ENCODE results near the gene CGAS. TPM values are rescaled to one million over a fixed set of nuclear protein-coding genes. Genes with fewer than 3 reads are reported as not detected.

Gene CGAS
- 1.3 TPM for polyA plus RNA-seq (2013, experiment 1 of 2)
- 1.4 TPM for polyA plus RNA-seq (2013, experiment 2 of 2)

- no peaks in the 10 kb centered on the region for H3K9me3 ChIP-seq (ENCODE audit: control insufficient read depth, low read length)
- H3K4me1 ChIP-seq (ENCODE audit: control insufficient read depth, insufficient read depth, low read depth, low read length): no peaks in the 10 kb centered on the region
- H3K18ac ChIP-seq (ENCODE audit: low read depth in 1 of 2, low read length in 2 of 2): peak within 1 kb of the TSS in 1 of 2 experiments; percentile 19
- no peaks in the 10 kb centered on the region for H3K36me3 ChIP-seq (ENCODE audit: control insufficient read depth in 1 of 2, insufficient read depth in 2 of 2, low read depth in 1 of 2, low read length in 2 of 2)
- H3K9ac ChIP-seq (ENCODE audit: low read length): peak within 1 kb of the TSS; percentile 89
- H3K4ac ChIP-seq (ENCODE audit: low read depth in 1 of 2, low read length in 2 of 2): peak within 1 kb of the TSS in 1 of 2 experiments; percentile 73
- no peaks in the 10 kb centered on the region for H3K79me1 ChIP-seq (replicated peaks; ENCODE audit: low read length, poor library complexity, severe bottlenecking)
- no peak within 1 kb of the TSS for H2AK5ac ChIP-seq (ENCODE audit: low read length, severe bottlenecking)
- no peak within 1 kb of the TSS for H3K14ac ChIP-seq (ENCODE audit: low read length in 2 of 2)
- H3K4me3 ChIP-seq (ENCODE audit: insufficient read depth in 1 of 2, low read depth in 1 of 2, low read length in 2 of 2): peak within 1 kb of the TSS in 1 of 2 experiments; percentile 80
- peak within 1 kb of the TSS; percentile 6 for H2AFZ ChIP-seq (ENCODE audit: low read depth, low read length)
- no peak within 1 kb of the TSS for H2BK5ac ChIP-seq (ENCODE audit: low read depth, low read length, poor library complexity, severe bottlenecking)
- no peak within 1 kb of the TSS for H3K27ac ChIP-seq (ENCODE audit: low read length, poor library complexity, severe bottlenecking)
- peak within 1 kb of the TSS; percentile 52 for H4K8ac ChIP-seq (ENCODE audit: low read length)
- no peak within 1 kb of the TSS for H3K4me2 ChIP-seq (ENCODE audit: low read length, poor library complexity, severe bottlenecking)
- peak within 1 kb of the TSS; percentile 3 for H4K91ac ChIP-seq (ENCODE audit: low read length)
- no peaks in the 10 kb centered on the region for H3K27me3 ChIP-seq (ENCODE audit: control insufficient read depth in 1 of 2, insufficient read depth in 1 of 2, low read length in 2 of 2)
- H2BK120ac ChIP-seq (ENCODE audit: low read depth, low read length): no peak within 1 kb of the TSS
- H2BK12ac ChIP-seq (ENCODE audit: low read length in 2 of 2): no peak within 1 kb of the TSS
- WGBS: 57% methylated on average over 23 of the region's 23 CpGs
- H2BK15ac ChIP-seq (ENCODE audit: low read depth, poor library complexity, severe bottlenecking): peak within 1 kb of the TSS; percentile 84
- peak; percentile 72 for DNase-seq
- H3K23ac ChIP-seq (ENCODE audit: low read length in 2 of 2): no peak within 1 kb of the TSS
Measured at GRCh38 chr6:73452107-73452461, at the start of gene CGAS. Gene CGAS, minus strand, starts transcription at chr6:73452297. Its CDS starts 116 bp downstream, at chr6:73452181.

GRCh38 chr6:73497915-73498314 is 45.8 kb upstream of the CGAS start:
- H2BK12ac ChIP-seq (ENCODE audit: low read length in 2 of 2): no peak overlapping the region
- no peak overlapping the region for H3K9ac ChIP-seq (ENCODE audit: low read length)
- H2BK5ac ChIP-seq (ENCODE audit: low read depth, low read length, poor library complexity, severe bottlenecking): no peak overlapping the region
- H3K27me3 ChIP-seq (ENCODE audit: control insufficient read depth in 1 of 2, insufficient read depth in 1 of 2, low read length in 2 of 2): no peaks in the 10 kb centered on the region
- H4K91ac ChIP-seq (ENCODE audit: low read length): no peak overlapping the region
- H2AFZ ChIP-seq (ENCODE audit: low read depth, low read length): no peak overlapping the region
- H3K36me3 ChIP-seq (ENCODE audit: control insufficient read depth in 1 of 2, insufficient read depth in 2 of 2, low read depth in 1 of 2, low read length in 2 of 2): peaks cover 15 to 73% of the 10 kb centered on the region in 2 experiments
- H2BK120ac ChIP-seq (ENCODE audit: low read depth, low read length): no peak overlapping the region
- no peak overlapping the region for H3K23ac ChIP-seq (ENCODE audit: low read length in 2 of 2)
- no peak overlapping the region for H3K27ac ChIP-seq (ENCODE audit: low read length, poor library complexity, severe bottlenecking)
- H3K4me1 ChIP-seq (ENCODE audit: control insufficient read depth, insufficient read depth, low read depth, low read length): no peaks in the 10 kb centered on the region
- no peak overlapping the region for H3K4me3 ChIP-seq (ENCODE audit: insufficient read depth in 1 of 2, low read depth in 1 of 2, low read length in 2 of 2)
- H3K9me3 ChIP-seq (ENCODE audit: control insufficient read depth, low read length): no peaks in the 10 kb centered on the region
- H3K79me1 ChIP-seq (replicated peaks; ENCODE audit: low read length, poor library complexity, severe bottlenecking): peaks cover 3% of the 10 kb centered on the region
- no peak for DNase-seq
- no peak overlapping the region for H3K14ac ChIP-seq (ENCODE audit: low read length in 2 of 2)
- no peak overlapping the region for H3K18ac ChIP-seq (ENCODE audit: low read depth in 1 of 2, low read length in 2 of 2)
- H2BK15ac ChIP-seq (ENCODE audit: low read depth, poor library complexity, severe bottlenecking): no peak overlapping the region
- H3K4me2 ChIP-seq (ENCODE audit: low read length, poor library complexity, severe bottlenecking): no peak overlapping the region
- no peak overlapping the region for H4K8ac ChIP-seq (ENCODE audit: low read length)
- 96% methylated on average over 3 of the region's 3 CpGs for WGBS
- no peak overlapping the region for H2AK5ac ChIP-seq (ENCODE audit: low read length, severe bottlenecking)
- H3K4ac ChIP-seq (ENCODE audit: low read depth in 1 of 2, low read length in 2 of 2): no peak overlapping the region

GRCh38 chr6:73491377-73491776 is 39.3 kb upstream of the CGAS start:
- Histone ChIP-seq H3K4me3 (ENCODE audit: insufficient read depth in 1 of 2, low read depth in 1 of 2, low read length in 2 of 2) (no peak overlapping the region), H3K4me2 (ENCODE audit: low read length, poor library complexity, severe bottlenecking) (no peak overlapping the region), H3K79me1 (replicated peaks; ENCODE audit: low read length, poor library complexity, severe bottlenecking) (peaks cover 9% of the 10 kb centered on the region), H2AK5ac (ENCODE audit: low read length, severe bottlenecking) (no peak overlapping the region), H2BK5ac (ENCODE audit: low read depth, low read length, poor library complexity, severe bottlenecking) (no peak overlapping the region), H2BK120ac (ENCODE audit: low read depth, low read length) (no peak overlapping the region), H3K27me3 (ENCODE audit: control insufficient read depth in 1 of 2, insufficient read depth in 1 of 2, low read length in 2 of 2) (no peaks in the 10 kb centered on the region), H3K36me3 (ENCODE audit: control insufficient read depth in 1 of 2, insufficient read depth in 2 of 2, low read depth in 1 of 2, low read length in 2 of 2) (peaks cover 24 to 72% of the 10 kb centered on the region in 2 experiments), H3K18ac (ENCODE audit: low read depth in 1 of 2, low read length in 2 of 2) (no peak overlapping the region), H2AFZ (ENCODE audit: low read depth, low read length) (no peak overlapping the region), H2BK12ac (ENCODE audit: low read length in 2 of 2) (no peak overlapping the region), H2BK15ac (ENCODE audit: low read depth, poor library complexity, severe bottlenecking) (no peak overlapping the region), H4K8ac (ENCODE audit: low read length) (no peak overlapping the region), H3K4me1 (ENCODE audit: control insufficient read depth, insufficient read depth, low read depth, low read length) (no peaks in the 10 kb centered on the region), H3K23ac (ENCODE audit: low read length in 2 of 2) (no peak overlapping the region), H3K9me3 (ENCODE audit: control insufficient read depth, low read length) (peaks cover 4% of the 10 kb centered on the region), H3K9ac (ENCODE audit: low read length) (no peak overlapping the region), H3K4ac (ENCODE audit: low read depth in 1 of 2, low read length in 2 of 2) (no peak overlapping the region), H3K14ac (ENCODE audit: low read length in 2 of 2) (no peak overlapping the region), H3K27ac (ENCODE audit: low read length, poor library complexity, severe bottlenecking) (no peak overlapping the region), H4K91ac (ENCODE audit: low read length) (no peak overlapping the region)
- DNase-seq: peak; percentile 29

GRCh38 chr6:73487473-73487872 is 35.4 kb upstream of the CGAS start:
- Histone ChIP-seq H3K14ac (ENCODE audit: low read length in 2 of 2) (no peak overlapping the region), H2BK12ac (ENCODE audit: low read length in 2 of 2) (no peak overlapping the region), H2BK15ac (ENCODE audit: low read depth, poor library complexity, severe bottlenecking) (no peak overlapping the region), H4K8ac (ENCODE audit: low read length) (no peak overlapping the region), H3K4ac (ENCODE audit: low read depth in 1 of 2, low read length in 2 of 2) (no peak overlapping the region), H3K4me1 (ENCODE audit: control insufficient read depth, insufficient read depth, low read depth, low read length) (no peaks in the 10 kb centered on the region), H3K36me3 (ENCODE audit: control insufficient read depth in 1 of 2, insufficient read depth in 2 of 2, low read depth in 1 of 2, low read length in 2 of 2) (peaks cover 25 to 75% of the 10 kb centered on the region in 2 experiments), H3K79me1 (replicated peaks; ENCODE audit: low read length, poor library complexity, severe bottlenecking) (peaks cover 9% of the 10 kb centered on the region), H3K4me2 (ENCODE audit: low read length, poor library complexity, severe bottlenecking) (no peak overlapping the region), H2BK5ac (ENCODE audit: low read depth, low read length, poor library complexity, severe bottlenecking) (no peak overlapping the region), H2BK120ac (ENCODE audit: low read depth, low read length) (no peak overlapping the region), H3K4me3 (ENCODE audit: insufficient read depth in 1 of 2, low read depth in 1 of 2, low read length in 2 of 2) (no peak overlapping the region), H3K18ac (ENCODE audit: low read depth in 1 of 2, low read length in 2 of 2) (no peak overlapping the region), H3K9ac (ENCODE audit: low read length) (no peak overlapping the region), H2AK5ac (ENCODE audit: low read length, severe bottlenecking) (no peak overlapping the region), H3K27ac (ENCODE audit: low read length, poor library complexity, severe bottlenecking) (no peak overlapping the region), H3K9me3 (ENCODE audit: control insufficient read depth, low read length) (peaks cover 4% of the 10 kb centered on the region), H4K91ac (ENCODE audit: low read length) (no peak overlapping the region), H3K23ac (ENCODE audit: low read length in 2 of 2) (no peak overlapping the region), H2AFZ (ENCODE audit: low read depth, low read length) (no peak overlapping the region), H3K27me3 (ENCODE audit: control insufficient read depth in 1 of 2, insufficient read depth in 1 of 2, low read length in 2 of 2) (no peaks in the 10 kb centered on the region)
- DNase-seq: no peak
- WGBS: 100% methylated on average over 7 of the region's 7 CpGs

Measured in mesenchymal stem cell (in vitro differentiated cells and primary cell).